GM12872 (cell line): ENCODE results near the gene SUPT20HL2.

Experiments
- CTCF ChIP-seq: IDR thresholded peaks from 3 replicates; pipeline ENCODE4 v1.5.1; 2011; ENCODE audit warnings: low read depth, mild to moderate bottlenecking, low read length, moderate library complexity; ENCODE audit not compliant: insufficient read depth

SUPT20HL2 gene

DNA sequence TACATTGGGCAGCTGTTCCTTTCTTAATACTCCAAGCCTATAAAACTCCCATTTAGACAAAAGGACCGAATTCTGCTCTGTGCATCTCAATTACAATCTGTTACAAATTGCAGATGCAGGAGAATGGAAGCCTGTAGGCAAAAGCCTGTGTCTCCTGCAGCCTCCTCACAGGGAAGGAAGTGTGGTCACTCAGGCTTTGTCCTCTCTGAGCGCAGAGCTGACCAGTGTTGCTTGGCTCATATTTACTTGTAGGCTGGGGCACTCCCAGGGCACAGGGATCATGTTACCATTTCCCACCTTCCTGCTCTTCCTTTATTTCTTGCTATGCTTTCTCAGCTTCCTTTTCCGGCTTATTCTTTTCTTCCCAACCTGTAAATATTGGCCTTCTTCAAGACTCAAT lies 15.7 kb downstream of the SUPT20HL2 start:
- TF ChIP-seq CTCF: no peak

- TF ChIP-seq CTCF: no peak
Measured at GRCh38 chrX:24294619-24295018, 19.2 kb downstream of the SUPT20HL2 start.

GRCh38 chrX:24293412-24293811 lies 20.5 kb downstream of the SUPT20HL2 start:
- TF ChIP-seq CTCF: no peak

DNA sequence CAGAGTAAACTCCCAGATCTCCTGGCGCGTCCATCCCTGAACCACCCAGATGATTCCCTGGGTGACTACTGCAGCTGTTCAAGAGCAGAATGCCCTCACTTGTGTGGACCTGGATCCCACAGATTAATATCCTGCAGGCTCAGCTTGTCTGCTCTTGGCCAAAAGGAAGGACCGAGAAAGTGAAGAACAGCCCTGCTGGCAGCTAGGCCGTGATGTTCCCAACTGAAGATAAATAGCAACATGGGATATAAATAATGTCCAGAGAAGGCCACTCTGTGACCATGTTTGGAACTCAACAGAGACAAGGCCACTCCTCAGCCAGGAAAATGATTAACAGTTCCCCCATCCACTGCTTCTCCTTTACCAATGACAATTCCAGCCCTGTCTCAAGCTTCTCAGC lies 21.5 kb downstream of the SUPT20HL2 start:
- no peak for TF ChIP-seq CTCF

DNA sequence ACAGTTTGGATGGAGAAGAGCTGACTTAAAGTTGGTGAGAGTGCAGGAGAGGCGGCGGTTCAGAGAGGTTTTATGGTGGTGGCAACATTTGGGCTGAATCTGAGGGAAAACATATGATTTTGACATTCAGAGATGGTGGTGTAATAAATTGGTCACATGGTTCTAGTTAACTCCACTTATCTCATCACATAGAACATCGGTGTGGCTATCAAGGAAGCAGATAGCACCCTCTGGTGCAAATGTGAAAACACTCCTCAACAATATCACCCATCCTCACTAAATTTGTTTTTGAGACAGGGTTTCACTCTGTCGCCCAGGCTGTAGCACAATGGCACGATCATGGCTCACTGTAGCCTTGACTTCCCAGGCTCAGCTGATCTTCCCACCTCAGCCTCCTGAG lies 28.8 kb downstream of the SUPT20HL2 start:
- no peak for TF ChIP-seq CTCF

DNA sequence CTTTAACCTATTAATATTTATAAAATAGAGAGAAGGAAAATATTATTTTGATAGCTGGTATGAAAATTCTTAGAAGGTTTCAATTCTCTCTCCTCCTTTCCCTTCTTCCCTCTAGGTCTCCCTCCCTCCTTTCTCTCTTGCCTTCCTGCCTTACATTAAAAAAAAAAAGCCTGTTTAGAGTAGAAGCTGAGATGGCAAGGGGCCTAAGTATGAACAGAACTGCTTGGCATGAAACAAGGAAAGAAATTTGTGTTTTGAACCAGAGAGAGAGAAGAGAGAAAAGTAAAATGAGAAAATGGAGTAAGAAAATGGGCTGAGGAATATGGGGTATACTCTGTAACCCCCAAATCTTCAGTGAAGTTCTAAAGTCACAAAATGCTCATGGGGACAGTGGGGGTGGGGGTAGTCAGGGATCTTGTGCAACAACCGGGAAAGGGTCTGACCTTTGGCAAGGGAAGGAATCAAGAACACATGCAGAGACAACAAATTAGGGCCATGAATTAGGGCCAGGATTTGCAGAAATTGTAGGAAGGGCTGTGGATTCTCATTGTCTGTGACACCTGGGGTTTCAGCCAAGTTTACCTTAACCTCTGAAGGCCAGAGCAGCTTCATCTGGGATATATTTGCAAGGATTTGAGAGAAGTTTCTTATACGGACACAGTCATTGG lies 30.6 kb downstream of the SUPT20HL2 start:
- no peak for TF ChIP-seq CTCF

- no peak for TF ChIP-seq CTCF
Measured at GRCh38 chrX:24282381-24283126, 31.3 kb downstream of the SUPT20HL2 start.
